Activated T-helper 2 cell treated with anti-CD3 and anti-CD28 coated beads, Interferon-gamma antibody, Interleukin-2, Interleukin-4, amounts not matched to agents 10 μg/mL and 5 μg/mL and 100 μg/mL, durations not matched to agents 14 hours and 24 hours and 36 hours (primary cell): ENCODE data around the gene GPR45. TPM values are rescaled to one million over a fixed set of nuclear protein-coding genes. Genes with fewer than 3 reads are reported as not detected.

Experiments
- DNase-seq: peaks from one replicate; pipeline ENCODE4 v3.0.0; 2021; ENCODE audit warnings: low spot score
- H3K27ac Mint-ChIP-seq: one replicate; pipeline ENCODE4 v1.8.0; 2021; ENCODE audit warnings: mixed read lengths
- H3K27me3 Mint-ChIP-seq: one replicate; pipeline ENCODE4 v1.8.0; 2021; ENCODE audit warnings: low read depth, mixed read lengths
- H3K36me3 Mint-ChIP-seq: one replicate; pipeline ENCODE4 v1.8.0; 2021; ENCODE audit warnings: low read depth, mixed read lengths
- H3K4me1 Mint-ChIP-seq: one replicate; pipeline ENCODE4 v1.8.0; 2021; ENCODE audit warnings: low read depth, mixed read lengths
- H3K4me3 Mint-ChIP-seq: one replicate; pipeline ENCODE4 v1.8.0; 2021; ENCODE audit warnings: low read depth, mild to moderate bottlenecking, moderate library complexity, mixed read lengths
- H3K9me3 Mint-ChIP-seq: one replicate; pipeline ENCODE4 v1.8.0; 2021; ENCODE audit warnings: mixed read lengths
- intact Hi-C: fragments of 100-400 bp; cut with micrococcal nuclease; formaldehyde crosslinking; loops from one replicate; pipeline ENCODE4 v1.15.1; 2023
- total RNA-seq: library from RNA; stranded (reverse); gene quantifications from 2 replicates; pipeline ENCODE4 v1.2.3, GENCODE V29; 2022

GPR45 gene
- not detected in 2 replicates for total RNA-seq

DNA sequence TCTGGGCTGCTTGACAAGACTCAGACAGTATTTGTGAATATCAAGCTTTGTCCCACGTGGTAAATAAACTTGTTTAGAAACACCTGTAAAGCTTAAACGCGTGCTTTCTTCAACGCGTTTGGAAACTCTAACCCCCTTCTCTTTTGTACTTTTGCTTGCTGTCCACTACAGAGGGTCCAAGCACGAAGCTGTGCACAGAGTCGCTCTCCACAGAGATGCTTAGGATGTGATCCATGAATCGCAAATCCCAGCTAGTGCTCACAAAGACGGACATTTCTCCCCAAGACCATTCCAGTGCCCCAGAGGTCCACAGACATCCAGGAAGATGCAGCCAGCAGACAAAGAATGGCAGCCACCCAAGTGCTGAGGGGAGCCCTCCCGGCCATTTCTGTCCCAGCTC lies at the start of gene GPR45:
TSS of gene GPR45 (plus strand) at position 301 of the 400 bp plus-strand sequence. CDS start 116 bp downstream, outside the sequence.
- intact Hi-C loops, result no loop called here
- DNase-seq, result no peak
- Mint-ChIP-seq H3K4me1 (no peaks in the 10 kb centered on the region), H3K27ac (no peak within 1 kb of the TSS), H3K27me3 (peaks cover 8% of the 10 kb centered on the region), H3K4me3 (no peak within 1 kb of the TSS), H3K9me3 (no peaks in the 10 kb centered on the region), H3K36me3 (no peaks in the 10 kb centered on the region)

DNA sequence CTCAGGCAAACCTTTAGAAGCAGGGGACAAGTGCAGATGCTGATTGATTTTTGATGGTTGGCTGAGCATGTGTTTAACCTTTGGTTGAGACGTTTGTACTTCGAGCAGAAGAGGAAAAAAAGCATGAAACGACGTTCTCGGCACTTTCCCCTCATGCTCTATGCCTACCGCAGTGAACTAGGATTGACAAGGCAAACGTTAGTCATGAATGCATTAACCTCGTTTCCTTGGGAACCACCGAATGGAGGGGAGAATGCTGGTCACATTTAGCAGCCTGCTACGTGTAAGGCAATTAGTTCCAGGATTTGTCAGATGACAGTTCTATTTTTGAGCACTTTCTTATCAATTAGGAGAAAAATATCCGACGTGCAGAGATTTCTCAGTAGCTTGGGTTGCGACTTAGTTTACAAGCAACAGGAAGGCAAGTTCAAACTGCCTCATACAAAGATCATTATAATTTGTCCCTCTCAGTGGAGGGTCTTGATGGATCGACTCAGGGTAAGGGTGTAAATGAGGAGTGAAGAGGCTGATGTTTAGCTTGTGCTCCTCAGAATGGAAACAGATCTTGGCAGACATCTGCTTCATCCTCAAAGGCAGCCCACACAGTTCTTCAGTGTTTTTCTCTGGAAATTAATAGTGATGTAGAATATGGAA lies 47.4 kb upstream of the GPR45 start:
- Mint-ChIP-seq H3K9me3 (peaks cover 13% of the 10 kb centered on the region), H3K36me3 (no peaks in the 10 kb centered on the region)
- no peak for DNase-seq

DNA sequence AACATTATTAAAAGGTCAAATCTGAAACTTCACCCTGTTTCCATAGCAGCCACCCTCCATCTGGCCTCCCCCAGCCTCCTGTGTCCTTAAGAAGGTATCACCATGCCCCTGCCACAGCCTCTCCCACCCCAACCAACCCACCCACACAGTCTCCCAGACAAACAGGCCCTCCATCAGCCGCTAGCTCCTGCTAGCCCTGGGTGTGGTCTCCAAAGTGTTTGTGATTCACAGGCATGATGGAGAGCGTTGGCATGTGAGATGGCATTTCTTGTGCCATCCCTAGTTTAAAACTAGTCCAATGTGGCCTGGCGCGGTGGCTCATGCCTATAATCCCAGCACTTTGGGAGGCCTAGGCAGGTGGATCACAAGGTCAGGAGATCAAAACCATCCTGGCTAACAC lies 44.9 kb upstream of the GPR45 start:
- H3K9me3 Mint-ChIP-seq, result peaks cover 5% of the 10 kb centered on the region
- no peak overlapping the region for H3K4me3 Mint-ChIP-seq
- H3K27ac Mint-ChIP-seq, result no peak overlapping the region
- H3K36me3 Mint-ChIP-seq, result no peaks in the 10 kb centered on the region
- H3K27me3 Mint-ChIP-seq, result peaks cover 17% of the 10 kb centered on the region
- no peaks in the 10 kb centered on the region for H3K4me1 Mint-ChIP-seq
- intact Hi-C loops, result no loop called here
- DNase-seq, result no peak

More for the DNA sequence above, 47.4 kb upstream of the GPR45 start:
- Mint-ChIP-seq H3K27me3 (peaks cover 10% of the 10 kb centered on the region), H3K4me1 (no peaks in the 10 kb centered on the region), H3K27ac (no peak overlapping the region), H3K4me3 (no peak overlapping the region)
- intact Hi-C loops, result no loop called here

GRCh38 chr2:105215586-105216192 lies 25.9 kb upstream of the GPR45 start:
- H3K27me3 Mint-ChIP-seq, result peaks cover 2% of the 10 kb centered on the region
- H3K4me1 Mint-ChIP-seq, result no peaks in the 10 kb centered on the region
- no peaks in the 10 kb centered on the region for H3K36me3 Mint-ChIP-seq
- no peak for DNase-seq
- no peak overlapping the region for H3K4me3 Mint-ChIP-seq
- H3K9me3 Mint-ChIP-seq, result no peaks in the 10 kb centered on the region
- H3K27ac Mint-ChIP-seq, result no peak overlapping the region
- intact Hi-C loops, result no loop called here

DNA sequence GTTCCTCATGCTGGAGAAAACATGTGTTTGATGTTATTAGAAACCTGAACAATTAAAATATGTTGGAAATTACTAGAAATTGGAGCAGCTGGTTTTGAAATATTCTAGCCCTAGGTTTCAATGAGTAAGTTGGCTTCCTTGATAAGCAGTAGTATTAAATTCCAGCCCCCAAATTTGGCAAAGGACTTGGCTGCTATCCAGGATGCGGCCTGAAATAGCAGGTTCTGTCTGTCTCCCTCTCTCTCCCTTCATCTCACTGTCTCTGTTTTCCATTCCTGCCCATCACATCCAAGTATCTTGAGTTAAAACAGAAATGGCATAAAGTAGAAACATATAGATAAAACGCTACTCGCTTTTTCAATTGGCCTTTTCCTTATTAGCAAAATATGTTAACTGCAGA lies 20.9 kb upstream of the GPR45 start:
- H3K27ac Mint-ChIP-seq, result no peak overlapping the region
- H3K4me3 Mint-ChIP-seq, result no peak overlapping the region
- peaks cover 2% of the 10 kb centered on the region for H3K27me3 Mint-ChIP-seq
- no peaks in the 10 kb centered on the region for H3K9me3 Mint-ChIP-seq
- intact Hi-C loops, result no loop called here
- no peak for DNase-seq
- no peaks in the 10 kb centered on the region for H3K36me3 Mint-ChIP-seq
- no peaks in the 10 kb centered on the region for H3K4me1 Mint-ChIP-seq

- H3K9me3 Mint-ChIP-seq, result no peaks in the 10 kb centered on the region
- DNase-seq, result no peak
- peaks cover 2% of the 10 kb centered on the region for H3K27me3 Mint-ChIP-seq
- no peak overlapping the region for H3K27ac Mint-ChIP-seq
- no peaks in the 10 kb centered on the region for H3K36me3 Mint-ChIP-seq
- H3K4me1 Mint-ChIP-seq, result no peaks in the 10 kb centered on the region
- intact Hi-C loops, result no loop called here
- no peak overlapping the region for H3K4me3 Mint-ChIP-seq
These were observed 17.1 kb upstream of the GPR45 start for GRCh38 chr2:105224444-105224843.

DNA sequence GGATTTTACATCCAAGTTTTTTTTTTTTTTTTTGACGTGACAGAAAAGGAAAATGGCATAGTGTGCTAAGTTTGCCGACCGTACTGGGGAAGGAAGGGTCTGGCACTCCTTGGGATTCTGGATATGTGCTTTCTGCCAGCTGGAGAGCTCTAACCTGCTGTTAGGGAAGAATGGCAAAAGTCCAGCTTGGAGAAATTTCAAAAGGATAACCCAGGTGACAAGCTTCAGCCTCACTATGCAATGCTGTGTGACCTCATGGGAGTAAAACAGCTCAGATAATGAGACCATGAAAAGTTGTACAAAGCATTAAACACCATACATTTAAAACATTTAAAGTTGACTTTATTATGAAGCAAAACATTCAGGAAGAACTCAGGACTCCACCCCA lies 10.3 kb upstream of the GPR45 start:
- Mint-ChIP-seq H3K9me3 (no peaks in the 10 kb centered on the region), H3K27me3 (peaks cover 11% of the 10 kb centered on the region), H3K4me3 (no peak overlapping the region), H3K4me1 (no peaks in the 10 kb centered on the region), H3K27ac (no peak overlapping the region), H3K36me3 (no peaks in the 10 kb centered on the region)
- intact Hi-C loops, result no loop called here
- no peak for DNase-seq

GRCh38 chr2:105235388-105236059 lies 6.0 kb upstream of the GPR45 start:
- intact Hi-C loops, result no loop called here
- peak; percentile 43 for DNase-seq
- Mint-ChIP-seq H3K36me3 (no peaks in the 10 kb centered on the region), H3K4me3 (no peak overlapping the region), H3K9me3 (no peaks in the 10 kb centered on the region), H3K27ac (no peak overlapping the region), H3K27me3 (peaks cover 13% of the 10 kb centered on the region), H3K4me1 (no peaks in the 10 kb centered on the region)

DNA sequence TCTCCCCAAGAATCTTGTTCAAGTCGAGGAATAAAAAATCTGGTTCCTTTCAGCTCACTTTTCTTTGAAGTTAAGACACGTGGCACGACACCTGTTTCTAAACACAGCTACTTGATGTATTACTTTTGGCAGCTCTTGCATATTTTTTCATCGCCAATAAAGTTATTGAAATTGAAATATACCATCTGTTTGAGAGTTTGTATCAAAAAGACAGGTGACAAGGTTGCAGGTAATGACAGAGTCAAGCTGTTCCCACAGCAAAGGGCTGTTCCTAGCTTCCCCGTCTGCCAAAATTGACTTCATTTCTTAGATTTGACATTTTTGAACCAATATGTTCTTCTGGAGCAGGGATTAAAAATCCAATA lies 5.5 kb upstream of the GPR45 start:
- no peak for DNase-seq
- H3K4me1 Mint-ChIP-seq, result no peaks in the 10 kb centered on the region
- H3K27me3 Mint-ChIP-seq, result peaks cover 13% of the 10 kb centered on the region
- no peak overlapping the region for H3K27ac Mint-ChIP-seq
- intact Hi-C loops, result no loop called here
- H3K36me3 Mint-ChIP-seq, result no peaks in the 10 kb centered on the region
- H3K9me3 Mint-ChIP-seq, result no peaks in the 10 kb centered on the region
- no peak overlapping the region for H3K4me3 Mint-ChIP-seq

DNA sequence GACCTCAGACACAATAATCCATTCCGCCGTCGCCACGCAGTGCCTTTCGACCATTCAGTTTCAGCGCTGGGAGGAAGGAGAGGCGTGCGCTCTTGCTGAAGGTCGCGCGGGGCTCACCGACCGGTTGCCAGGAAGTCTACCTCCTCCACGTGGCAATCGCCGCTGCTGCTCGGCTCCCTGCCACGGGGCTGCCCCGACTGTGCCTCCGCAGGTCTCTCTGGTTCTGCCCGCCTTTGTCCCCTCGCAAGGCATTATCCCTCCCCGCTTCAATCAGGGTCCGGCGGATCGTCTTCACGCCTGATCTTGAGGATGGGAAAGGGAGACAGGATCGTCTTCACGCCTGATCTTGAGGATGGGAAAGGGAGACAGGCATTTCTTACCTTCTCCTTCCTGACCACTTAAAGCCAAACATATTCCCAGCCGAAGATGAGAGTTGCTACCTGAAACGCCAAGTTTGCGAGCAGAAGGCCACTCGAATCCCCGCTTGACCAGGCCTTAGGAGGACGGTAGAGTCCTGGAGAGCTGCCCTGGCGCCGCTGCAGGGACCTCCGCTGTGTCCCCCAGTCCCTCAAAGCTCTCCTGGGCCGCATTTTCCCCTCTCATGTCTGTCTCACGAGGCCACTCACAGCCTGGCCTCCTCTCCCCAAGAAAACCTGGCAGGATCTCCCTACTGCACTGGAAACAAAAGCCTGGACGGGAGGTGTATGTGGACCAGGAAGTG lies 4.3 kb upstream of the GPR45 start:
- peaks cover 13% of the 10 kb centered on the region for H3K27me3 Mint-ChIP-seq
- no peaks in the 10 kb centered on the region for H3K36me3 Mint-ChIP-seq
- H3K27ac Mint-ChIP-seq, result no peak overlapping the region
- H3K4me1 Mint-ChIP-seq, result no peaks in the 10 kb centered on the region
- no peak overlapping the region for H3K4me3 Mint-ChIP-seq
- no peaks in the 10 kb centered on the region for H3K9me3 Mint-ChIP-seq
- intact Hi-C loops, result no loop called here
- no peak for DNase-seq

DNA sequence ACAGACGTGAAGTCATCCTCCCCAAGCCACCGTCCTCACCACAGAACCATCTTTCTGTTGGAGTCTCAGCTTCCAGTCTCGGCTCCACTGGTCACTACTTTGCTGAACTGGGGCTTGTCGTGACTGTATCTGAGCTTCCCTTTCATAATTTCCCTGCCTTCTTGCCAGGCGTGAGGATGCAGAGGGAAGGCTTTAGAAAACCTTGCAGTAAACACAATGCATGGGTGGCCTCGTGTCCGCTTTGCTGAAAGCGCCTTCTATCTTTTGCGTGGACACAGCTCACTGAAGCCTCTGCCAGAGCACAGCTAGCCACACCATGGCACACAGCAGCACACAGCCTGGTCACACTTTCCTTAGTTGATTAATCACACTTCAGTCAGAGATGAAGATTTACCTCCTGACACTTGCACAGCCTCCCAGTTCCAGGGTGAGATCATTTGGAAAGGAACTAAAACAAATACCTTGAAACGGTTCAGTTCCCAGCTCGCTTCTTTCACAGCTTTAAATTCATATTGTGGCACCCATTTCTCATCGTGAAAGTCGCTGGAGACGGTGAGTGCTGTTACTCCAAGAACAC lies 2.8 kb upstream of the GPR45 start:
- intact Hi-C loops, result loop anchor here (1.0 kb wide), 1 partner anchor 124 kb away; no protein-coding TSS in a partner anchor
- H3K9me3 Mint-ChIP-seq, result no peaks in the 10 kb centered on the region
- no peak for DNase-seq
- H3K4me3 Mint-ChIP-seq, result no peak overlapping the region
- H3K36me3 Mint-ChIP-seq, result no peaks in the 10 kb centered on the region
- peaks cover 13% of the 10 kb centered on the region for H3K27me3 Mint-ChIP-seq
- no peak overlapping the region for H3K27ac Mint-ChIP-seq
- H3K4me1 Mint-ChIP-seq, result no peaks in the 10 kb centered on the region

DNA sequence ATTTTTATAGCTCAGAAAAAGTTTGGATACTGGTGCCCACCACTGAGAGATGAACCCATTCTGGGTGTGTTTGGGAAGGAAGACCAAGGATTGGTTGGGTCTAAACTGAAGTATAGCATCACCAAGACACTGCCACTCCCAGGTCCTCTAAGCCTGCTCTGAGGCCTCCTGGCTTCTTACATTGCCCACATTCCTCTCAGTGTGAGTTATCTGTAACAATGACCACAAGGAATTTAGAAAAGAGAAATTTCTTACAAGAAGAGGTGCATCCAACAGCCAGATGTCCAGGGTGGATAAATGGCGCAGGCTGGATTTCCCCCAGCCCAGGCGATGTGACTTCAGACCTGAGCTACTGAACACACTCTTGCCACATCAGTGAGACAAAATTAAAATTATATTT lies 1.6 kb upstream of the GPR45 start:
- intact Hi-C loops, result no loop called here
- no peak for DNase-seq
- Mint-ChIP-seq H3K9me3 (no peaks in the 10 kb centered on the region), H3K4me1 (no peaks in the 10 kb centered on the region), H3K27ac (no peak overlapping the region), H3K4me3 (no peak overlapping the region), H3K36me3 (no peaks in the 10 kb centered on the region), H3K27me3 (peaks cover 13% of the 10 kb centered on the region)
